ENCODE results near the gene P4HA2.

GRCh38 chr5:132260051-132260450 lies 32.4 kb upstream of the P4HA2 start:
- TF ChIP-seq CTCF (IDR thresholded peaks at IDR 0.05) (no peak), POLR2A (IDR thresholded peaks at IDR 0.05) (no peak), EP300 (IDR thresholded peaks at IDR 0.05) (peak; percentile 70)

Measured in stomach (tissue), 4 donors.